BJ (cell line): ENCODE results near the gene UBXN1. TPM values are rescaled to one million over a fixed set of nuclear protein-coding genes. Genes with fewer than 3 reads are reported as not detected.

Source experiments
- CTCF ChIA-PET: fragments of 350-600 bp; formaldehyde crosslinking; extraction: SDS; loops from one replicate; lab custom pipeline; 2021; ENCODE audit warnings: antibody characterized with exemption, inconsistent platforms; lab: Yijun Ruan, JAX
- POLR2A ChIA-PET: fragments of 300-600 bp; sonication (Branson Sonifier 250); formaldehyde crosslinking; extraction: SDS; loops from one replicate; lab custom pipeline; 2021; ENCODE audit warnings: antibody characterized with exemption; lab: Charles Lee
- DNase-seq: peaks from one replicate; pipeline ENCODE4 v3.0.0-alpha.2; 2011; ENCODE audit warnings: low read depth
- H3K27me3 ChIP-seq: 2 replicates; pipeline ENCODE4 v1.6.0; 2011; ENCODE audit warnings: low read length; ENCODE audit not compliant: control insufficient read depth, insufficient read depth
- H3K36me3 ChIP-seq: 2 replicates; pipeline ENCODE4 v1.5.1; 2011; ENCODE audit warnings: low read length; ENCODE audit not compliant: control insufficient read depth, insufficient read depth
- H3K4me3 ChIP-seq: 2 replicates; pipeline ENCODE4 v1.5.1; 2011; ENCODE audit warnings: low read depth, mild to moderate bottlenecking, control low read depth, low read length
- CTCF ChIP-seq: IDR thresholded peaks from 2 replicates; pipeline ENCODE4 v1.5.1; 2011; ENCODE audit warnings: low read depth, mild to moderate bottlenecking, control low read depth, inconsistent platforms, low read length, moderate library complexity; ENCODE audit not compliant: insufficient read depth
- polyA plus RNA-seq: library from polyadenylated mRNA; depleted of rRNA; stranded (reverse); fragments of >200 nt; gene quantifications from 2 replicates; pipeline ENCODE4 v1.2.3, GENCODE V29; 2011

Gene UBXN1
- polyA plus RNA-seq, 1 experiment, result 86.0 TPM

GRCh38 chr11:62719302-62719978, 40.6 kb upstream of the UBXN1 start:
- ChIA-PET CTCF (interaction anchor here (1.0 to 1.8 kb wide), 2 partner anchors 9 to 39 kb away, joined by 3 to 5 read pairs; no protein-coding TSS in a partner anchor), POLR2A (no interaction called here)
- Histone ChIP-seq H3K27me3 (no peaks in the 10 kb centered on the region), H3K4me3 (no peak overlapping the region), H3K36me3 (peaks cover 48% of the 10 kb centered on the region)
- no peak for DNase-seq
- TF ChIP-seq CTCF, result no peak

- Histone ChIP-seq H3K36me3 (peaks cover 48% of the 10 kb centered on the region), H3K4me3 (no peak overlapping the region), H3K27me3 (no peaks in the 10 kb centered on the region)
- DNase-seq, result no peak
- POLR2A ChIA-PET, result no interaction called here
- CTCF ChIA-PET, result interaction anchor here (0.6 to 1.3 kb wide), 3 partner anchors 10 to 926 kb away, joined by 3 read pairs; partner anchors contain the start of gene HNRNPUL2
- TF ChIP-seq CTCF, result no peak
Measured at GRCh38 chr11:62716816-62717215, 37.9 kb upstream of the UBXN1 start.

GRCh38 chr11:62716206-62716605, 37.3 kb upstream of the UBXN1 start:
- Histone ChIP-seq H3K36me3 (peaks cover 47% of the 10 kb centered on the region), H3K4me3 (no peak overlapping the region), H3K27me3 (no peaks in the 10 kb centered on the region)
- TF ChIP-seq CTCF, result no peak
- ChIA-PET POLR2A (no interaction called here), CTCF (interaction anchor here (1.1 to 1.3 kb wide), 3 partner anchors 11 to 104 kb away, joined by 3 to 4 read pairs (median 3); partner anchors contain the start of gene HNRNPUL2)
- DNase-seq, result no peak

- ChIA-PET CTCF (interaction anchor here (1.1 to 1.3 kb wide), 2 partner anchors 53 to 104 kb away, joined by 3 to 4 read pairs; no protein-coding TSS in a partner anchor), POLR2A (no interaction called here)
- no peaks in the 10 kb centered on the region for H3K27me3 ChIP-seq
- H3K4me3 ChIP-seq, result no peak overlapping the region
- TF ChIP-seq CTCF, result no peak
- DNase-seq, result no peak
- peaks cover 49% of the 10 kb centered on the region for H3K36me3 ChIP-seq
Measured at GRCh38 chr11:62715150-62716130, 36.6 kb upstream of the UBXN1 start.

- H3K27me3 ChIP-seq, result no peaks in the 10 kb centered on the region
- TF ChIP-seq CTCF, result no peak
- H3K4me3 ChIP-seq, result no peak overlapping the region
- H3K36me3 ChIP-seq, result peaks cover 38% of the 10 kb centered on the region
- CTCF ChIA-PET, result interaction anchor here (0.9 kb wide), 1 partner anchor 24 kb away, joined by 3 read pairs; the partner anchor contains the start of gene LRRN4CL
- no peak for DNase-seq
- POLR2A ChIA-PET, result no interaction called here
Measured at GRCh38 chr11:62713343-62713742, 34.5 kb upstream of the UBXN1 start.
